Duodenal mucosa (tissue), 2 donors: Measurements from ENCODE around the gene KCNK3.

Experiments used
- H3K27ac ChIP-seq: one replicate; pipeline ENCODE4 v1.7.0; 2013; ENCODE audit warnings: low read depth, low read length
- H3K27me3 ChIP-seq, 2 donors: one replicate each; pipeline ENCODE4 v1.7.0; 2013; ENCODE audit warnings: low read length in 2 of 2, control low read depth in 1 of 2; ENCODE audit not compliant: insufficient read depth in 2 of 2, control insufficient read depth in 1 of 2
- H3K36me3 ChIP-seq, 2 donors: one replicate each; pipeline ENCODE4 v1.7.0; 2013; ENCODE audit warnings: low read length in 2 of 2, control low read depth in 1 of 2; ENCODE audit not compliant: insufficient read depth in 2 of 2, control insufficient read depth in 1 of 2
- H3K4me1 ChIP-seq, 2 donors: one replicate each; pipeline ENCODE4 v1.7.0; 2013; ENCODE audit warnings: low read length in 2 of 2, control low read depth in 1 of 2; ENCODE audit not compliant: insufficient read depth in 2 of 2, control insufficient read depth in 1 of 2
- H3K4me3 ChIP-seq, 2 donors: one replicate each; pipeline ENCODE4 v1.7.0; 2013; ENCODE audit warnings: low read length in 2 of 2, low read depth in 1 of 2
- H3K9ac ChIP-seq, 2 donors: one replicate each; pipeline ENCODE4 v1.7.0; 2013; ENCODE audit warnings: low read length in 2 of 2, low read depth in 1 of 2
- H3K9me3 ChIP-seq, 2 donors: one replicate each; pipeline ENCODE4 v1.7.0; 2013; ENCODE audit warnings: low read length in 2 of 2, control low read depth in 1 of 2; ENCODE audit not compliant: control insufficient read depth in 1 of 2

The KCNK3 gene

DNA sequence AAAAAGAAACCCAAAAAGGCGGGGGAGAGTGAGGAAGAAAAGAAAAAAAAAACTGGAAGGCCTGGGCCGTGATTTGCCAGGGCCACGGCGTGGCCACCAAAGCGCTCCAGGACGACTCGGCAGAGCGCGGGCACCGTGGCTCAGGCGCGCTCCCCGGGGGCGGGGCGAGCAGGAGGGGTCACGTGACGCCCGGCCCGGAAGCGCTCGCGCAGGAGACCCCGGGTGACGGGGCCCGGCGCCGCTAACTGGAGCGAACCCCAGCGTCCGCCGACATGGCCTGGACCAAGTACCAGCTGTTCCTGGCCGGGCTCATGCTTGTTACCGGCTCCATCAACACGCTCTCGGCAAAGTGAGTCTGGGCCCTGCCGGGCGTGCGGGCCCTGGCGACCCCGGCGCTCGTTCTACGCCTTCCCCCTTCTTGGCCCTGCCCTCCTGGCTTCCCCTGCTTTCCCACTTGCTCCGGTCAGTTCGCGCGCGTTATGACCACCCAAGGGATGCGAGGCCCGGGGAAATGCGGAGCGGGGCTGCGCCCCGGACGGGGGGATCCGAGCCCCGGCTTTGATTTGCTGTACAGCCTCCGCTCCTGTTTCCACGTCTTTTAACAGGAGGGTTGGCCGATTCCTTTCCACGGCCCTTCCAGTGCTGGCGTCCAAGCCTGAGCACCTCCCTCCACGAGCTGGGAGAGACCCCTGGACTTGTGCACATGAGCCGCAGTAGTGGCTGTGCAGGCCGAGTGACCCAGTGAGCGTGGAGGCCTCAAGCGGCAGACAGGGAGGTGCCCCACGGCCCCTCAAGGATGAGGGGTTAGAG is 71.8 kb downstream of the KCNK3 start, which contains the start of gene SLC35F6:
Gene SLC35F6, plus strand, starts transcription at position 207 of the 810 bp plus-strand sequence. Its CDS starts 66 bp downstream, at position 273.
- Histone ChIP-seq H3K4me1 (peaks cover 16 to 20% of the 10 kb centered on the region in 2 donors), H3K9ac (peak within 1 kb of the TSS; percentile 87 to 95), H3K27ac (peak within 1 kb of the TSS; percentile 56), H3K36me3 (peaks cover 0 to 4% of the 10 kb centered on the region in 2 donors), H3K9me3 (no peaks in the 10 kb centered on the region), H3K27me3 (no peaks in the 10 kb centered on the region), H3K4me3 (peak within 1 kb of the TSS; percentile 92 to 95)

DNA sequence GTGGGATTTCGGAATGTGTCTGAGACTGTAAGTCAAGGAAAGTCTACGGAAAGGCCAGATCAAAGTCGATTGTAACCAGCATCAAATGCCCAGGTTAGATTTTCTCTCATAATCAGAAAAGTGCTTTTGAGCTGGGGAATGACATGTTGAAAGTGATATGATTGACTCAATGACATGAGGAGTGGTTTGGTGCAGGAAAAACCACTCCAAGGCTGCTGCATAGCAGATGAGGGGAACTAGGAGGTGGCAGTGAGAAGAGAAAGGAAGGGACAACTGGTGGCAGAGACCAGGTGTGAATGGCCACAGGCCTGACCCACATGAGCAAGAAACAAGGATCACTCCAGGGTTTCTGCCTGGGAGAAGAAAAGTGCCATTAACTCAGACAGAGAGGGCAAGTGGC is 72.4 kb downstream of the KCNK3 start:
- H3K9ac ChIP-seq = peak overlapping the region; percentile 87 to 95
- no peaks in the 10 kb centered on the region for H3K9me3 ChIP-seq
- peaks cover 0 to 4% of the 10 kb centered on the region in 2 donors for H3K36me3 ChIP-seq
- H3K27me3 ChIP-seq = no peaks in the 10 kb centered on the region
- H3K27ac ChIP-seq = no peak overlapping the region
- peak overlapping the region; percentile 92 to 95 for H3K4me3 ChIP-seq
- H3K4me1 ChIP-seq = peaks cover 19 to 25% of the 10 kb centered on the region in 2 donors

DNA sequence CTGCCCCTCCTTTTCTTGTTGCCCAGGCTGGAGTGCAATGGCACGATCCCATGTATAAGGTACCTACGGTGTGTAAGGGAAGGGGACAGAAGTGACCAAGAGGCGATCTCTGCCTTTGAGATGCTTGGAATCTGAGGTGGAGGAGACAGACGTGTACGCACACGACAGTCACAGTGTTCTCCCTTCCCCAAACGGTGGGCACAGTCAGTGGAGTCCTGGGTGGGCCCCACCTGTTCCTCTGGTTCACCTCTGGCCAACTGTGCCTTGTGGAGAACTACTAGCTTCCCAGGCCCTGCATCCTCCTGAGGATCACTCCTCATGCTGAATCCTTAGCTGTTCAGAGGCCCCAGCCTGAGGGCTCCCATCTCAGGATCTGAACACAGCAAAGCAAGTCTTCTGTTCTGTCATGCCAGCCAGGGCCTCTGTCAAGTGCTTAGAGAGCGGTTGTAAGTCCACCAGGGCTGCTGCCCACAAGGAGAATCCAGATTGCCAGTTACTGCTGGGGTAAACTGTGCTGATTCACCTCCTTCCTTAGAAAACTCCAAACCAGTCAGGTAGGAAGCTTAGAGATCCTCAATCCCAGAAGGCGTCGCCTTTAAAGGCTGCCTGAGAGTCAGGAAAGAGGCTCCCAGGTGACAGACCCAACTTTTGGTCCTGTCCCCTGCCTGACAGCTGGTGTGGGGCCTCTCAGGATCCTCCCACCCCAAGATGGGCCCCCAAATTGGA is 73.1 kb downstream of the KCNK3 start:
- H3K9me3 ChIP-seq = no peaks in the 10 kb centered on the region
- H3K27me3 ChIP-seq = no peaks in the 10 kb centered on the region
- H3K4me1 ChIP-seq = peaks cover 21 to 27% of the 10 kb centered on the region in 2 donors
- peaks cover 0 to 4% of the 10 kb centered on the region in 2 donors for H3K36me3 ChIP-seq
- no peak overlapping the region for H3K27ac ChIP-seq
- H3K4me3 ChIP-seq = peak overlapping the region; percentile 92 to 95
- H3K9ac ChIP-seq = peak overlapping the region in 1 of 2 donors; percentile 95

DNA sequence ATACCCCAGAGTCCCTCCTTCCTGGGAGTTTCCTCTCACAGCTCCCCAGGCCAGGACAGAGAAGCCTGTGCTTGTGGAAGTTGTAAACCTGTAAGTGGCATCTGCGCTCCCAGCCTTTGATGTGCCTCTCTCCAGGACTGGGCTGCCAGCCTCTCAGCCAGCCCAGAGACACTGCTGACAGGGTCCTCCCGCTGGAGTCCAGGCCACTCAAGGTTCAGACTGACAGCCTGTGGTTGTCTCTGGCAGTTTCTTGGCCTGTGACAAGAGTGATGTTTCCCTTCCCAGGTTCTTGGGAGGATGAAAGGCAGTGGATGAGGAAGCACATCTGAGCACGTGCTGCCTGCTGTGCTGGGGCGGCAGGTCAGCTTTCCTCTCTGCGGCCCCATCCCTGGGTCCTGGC is 74.6 kb downstream of the KCNK3 start:
- no peak overlapping the region for H3K4me3 ChIP-seq
- no peak overlapping the region for H3K9ac ChIP-seq
- H3K27me3 ChIP-seq = no peaks in the 10 kb centered on the region
- peaks cover 35 to 42% of the 10 kb centered on the region in 2 donors for H3K4me1 ChIP-seq
- H3K9me3 ChIP-seq = no peaks in the 10 kb centered on the region
- H3K27ac ChIP-seq = no peak overlapping the region
- H3K36me3 ChIP-seq = peaks cover 0 to 4% of the 10 kb centered on the region in 2 donors

DNA sequence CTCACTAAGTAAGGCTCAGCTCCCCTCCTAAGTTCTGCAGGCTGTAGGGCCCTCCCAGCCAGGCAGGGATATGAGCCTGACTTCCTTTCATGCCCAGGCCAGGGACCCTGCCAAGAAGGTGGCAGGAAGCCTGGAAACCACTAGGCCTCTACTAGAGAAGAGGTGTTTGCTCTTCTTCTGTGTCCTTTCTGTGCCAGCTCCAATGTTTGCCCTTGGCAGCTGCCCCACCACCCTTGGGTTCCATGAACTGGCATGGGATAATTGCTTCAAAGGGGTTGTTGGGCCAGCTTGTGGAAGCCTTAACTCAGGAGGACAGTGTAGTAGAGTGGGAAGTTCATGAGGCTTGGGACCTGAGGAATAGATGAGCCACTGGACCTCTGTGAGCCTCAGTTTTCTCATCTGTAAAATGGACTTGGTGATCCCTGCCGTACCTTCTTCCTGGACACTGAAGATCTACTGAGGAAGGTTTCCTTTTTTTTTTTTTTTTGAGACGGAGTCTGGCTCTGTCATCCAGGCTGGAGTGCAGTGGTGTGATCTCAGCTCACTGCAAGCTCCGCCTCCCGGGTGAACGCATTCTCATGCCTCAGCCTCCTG is 75.5 kb downstream of the KCNK3 start:
- Histone ChIP-seq H3K4me3 (no peak overlapping the region), H3K9ac (no peak overlapping the region), H3K27me3 (no peaks in the 10 kb centered on the region), H3K9me3 (no peaks in the 10 kb centered on the region), H3K27ac (no peak overlapping the region), H3K4me1 (peaks cover 44 to 50% of the 10 kb centered on the region in 2 donors), H3K36me3 (peaks cover 0 to 4% of the 10 kb centered on the region in 2 donors)

DNA sequence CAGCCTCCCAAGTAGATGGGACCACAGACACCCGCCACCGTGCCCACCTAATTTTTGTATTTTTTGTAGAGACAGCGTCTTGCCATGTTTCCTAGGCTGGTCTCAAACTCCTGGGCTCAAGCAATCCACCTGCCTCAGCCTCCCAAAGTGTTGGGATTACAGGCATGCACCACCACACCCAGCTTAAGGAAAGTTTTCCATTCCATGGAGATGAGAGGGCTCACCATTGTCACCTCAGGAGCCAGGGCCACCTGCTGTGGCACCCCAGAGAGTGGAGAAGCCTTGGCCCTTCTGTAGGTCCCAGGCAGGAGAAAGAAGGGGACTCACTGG is 76.2 kb downstream of the KCNK3 start:
- Histone ChIP-seq H3K27ac (no peak overlapping the region), H3K36me3 (peaks cover 0 to 4% of the 10 kb centered on the region in 2 donors), H3K9me3 (no peaks in the 10 kb centered on the region), H3K4me1 (peaks cover 44 to 47% of the 10 kb centered on the region in 2 donors), H3K9ac (no peak overlapping the region), H3K27me3 (no peaks in the 10 kb centered on the region), H3K4me3 (no peak overlapping the region)

DNA sequence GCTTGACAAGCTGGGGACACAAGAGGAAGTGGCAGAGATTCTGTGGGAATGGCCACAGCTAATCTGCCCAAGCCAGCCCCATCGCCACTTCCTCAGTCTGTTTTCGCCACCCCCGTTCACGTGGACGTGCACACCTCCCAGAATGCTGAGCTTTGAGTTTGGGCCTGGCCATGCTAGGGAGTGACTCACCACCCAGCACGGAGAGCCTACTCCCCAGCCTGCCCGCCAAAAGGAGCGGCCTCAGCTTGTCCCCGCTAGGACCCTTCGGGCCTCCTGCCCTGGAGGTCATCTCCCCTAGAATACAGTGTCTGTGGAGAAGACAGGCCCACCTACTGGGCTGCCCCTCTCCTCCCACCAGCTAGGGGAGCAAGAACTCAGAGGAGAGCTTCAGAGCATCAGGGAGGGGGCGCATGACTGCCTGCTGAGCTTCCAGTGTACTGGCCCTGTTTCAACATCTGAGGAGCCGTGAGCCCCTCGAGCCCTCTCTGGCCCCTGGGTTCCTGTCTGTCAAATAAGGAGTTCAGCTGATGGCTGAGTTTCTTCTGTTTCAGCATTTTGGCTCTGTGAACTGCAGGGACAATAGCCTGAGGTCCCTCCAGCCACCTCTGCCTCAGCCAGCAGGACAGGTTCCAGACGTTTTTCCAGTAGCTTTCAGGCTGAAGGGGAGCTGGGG is 76.7 kb downstream of the KCNK3 start:
- Histone ChIP-seq H3K9me3 (no peaks in the 10 kb centered on the region), H3K9ac (no peak overlapping the region), H3K4me1 (peaks cover 44 to 47% of the 10 kb centered on the region in 2 donors), H3K27me3 (no peaks in the 10 kb centered on the region), H3K36me3 (peaks cover 0 to 6% of the 10 kb centered on the region in 2 donors), H3K4me3 (no peak overlapping the region), H3K27ac (no peak overlapping the region)

DNA sequence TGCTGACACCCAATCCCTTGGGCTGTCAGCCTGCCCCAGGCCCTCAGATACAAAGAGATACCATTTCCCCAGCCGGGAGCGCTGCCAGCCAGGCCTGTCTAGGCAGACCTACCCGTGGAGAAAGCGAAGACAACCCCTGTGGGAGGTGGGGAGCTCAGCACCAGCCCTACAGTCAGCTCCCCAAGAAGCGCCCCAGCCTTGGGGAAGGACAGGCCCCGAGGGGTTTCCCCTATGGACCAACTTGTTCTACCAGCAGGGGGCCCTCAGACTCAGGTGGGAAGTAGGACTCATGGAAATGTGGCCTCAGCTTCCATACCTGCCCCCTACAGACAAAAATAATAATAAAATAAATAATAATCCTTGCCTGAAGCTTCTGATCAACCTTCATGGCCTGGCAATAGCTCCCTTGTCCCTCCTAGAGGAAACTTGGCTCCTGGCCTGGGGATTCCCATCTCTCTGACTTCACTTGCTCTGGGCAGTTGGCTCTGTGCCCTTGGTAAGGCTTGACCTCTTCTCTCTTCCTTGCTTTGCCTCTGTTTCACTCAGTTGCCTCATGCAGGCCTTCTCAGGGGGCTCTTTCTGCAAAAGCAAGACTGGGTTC is 78.6 kb downstream of the KCNK3 start:
- H3K4me1 ChIP-seq = peaks cover 35% of the 10 kb centered on the region in 2 donors
- no peaks in the 10 kb centered on the region for H3K9me3 ChIP-seq
- peak overlapping the region; percentile 31 for H3K27ac ChIP-seq
- peaks cover 13 to 24% of the 10 kb centered on the region in 2 donors for H3K36me3 ChIP-seq
- H3K27me3 ChIP-seq = no peaks in the 10 kb centered on the region
- no peak overlapping the region for H3K4me3 ChIP-seq
- H3K9ac ChIP-seq = no peak overlapping the region

DNA sequence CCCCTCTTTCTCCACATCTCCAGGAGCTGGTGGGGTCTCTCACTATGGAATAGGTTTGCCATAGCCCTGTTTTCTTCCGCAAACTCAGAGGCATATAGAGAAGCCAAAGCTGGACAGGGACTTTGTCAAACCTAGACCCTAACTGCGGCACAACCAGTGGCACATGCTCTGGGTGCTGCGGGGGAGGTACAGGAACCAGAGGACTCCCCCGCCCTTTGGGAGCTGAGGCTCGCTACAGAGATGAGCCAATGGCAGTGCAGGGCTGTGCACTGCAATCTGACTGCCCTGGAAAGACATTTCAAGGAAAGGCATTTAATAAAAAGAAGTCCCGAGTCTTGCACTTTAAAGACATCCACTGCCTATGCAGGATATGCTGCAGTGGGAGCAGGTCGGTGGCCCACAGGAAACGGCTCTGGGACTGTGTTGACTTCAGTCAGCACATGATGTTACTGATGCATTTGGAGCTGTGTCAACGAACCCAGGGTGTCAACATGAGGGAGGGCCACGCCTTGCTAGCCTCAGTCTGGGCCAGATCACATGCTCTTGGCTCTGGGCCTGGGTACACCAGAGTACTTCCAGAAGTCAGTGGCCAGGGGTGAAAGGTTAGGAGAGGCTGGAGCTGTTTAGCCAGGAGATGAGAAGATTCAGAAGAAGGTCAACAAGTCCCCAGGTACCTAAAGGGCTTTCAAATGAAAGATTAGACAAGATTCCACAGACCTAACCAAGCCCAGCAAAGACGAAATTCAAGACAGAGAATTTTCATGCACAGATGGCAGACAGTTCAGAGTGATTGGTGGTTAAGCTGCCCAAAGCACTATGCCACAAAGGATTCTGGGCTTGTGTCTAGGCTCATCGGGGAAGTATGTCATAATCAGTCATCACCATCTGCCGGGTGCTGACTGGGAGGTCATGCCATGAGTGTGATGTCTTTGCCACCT is 79.8 kb downstream of the KCNK3 start:
- no peaks in the 10 kb centered on the region for H3K9me3 ChIP-seq
- H3K4me3 ChIP-seq = no peak overlapping the region
- peak overlapping the region; percentile 15 for H3K27ac ChIP-seq
- H3K27me3 ChIP-seq = no peaks in the 10 kb centered on the region
- H3K36me3 ChIP-seq = peaks cover 20 to 31% of the 10 kb centered on the region in 2 donors
- no peak overlapping the region for H3K9ac ChIP-seq
- peaks cover 35% of the 10 kb centered on the region in 2 donors for H3K4me1 ChIP-seq
